MM.1S (cell line): ENCODE data around the gene PRKCE.

Experiments used
- DNase-seq: peaks from one replicate; pipeline ENCODE4 v3.0.0-alpha.2; 2015
- H2AFZ ChIP-seq: fragments of 300-600 bp; sonication (generic); 2 replicates; pipeline ENCODE4 v1.6.0; 2016; ENCODE audit warnings: antibody characterized with exemption, low read length
- H3F3A ChIP-seq: fragments of 300-600 bp; sonication (generic); 2 replicates; pipeline ENCODE4 v1.6.1; 2016; ENCODE audit warnings: mild to moderate bottlenecking, antibody characterized with exemption, low read length, moderate library complexity, mixed read lengths; ENCODE audit not compliant: insufficient read depth
- H3K27ac ChIP-seq: fragments of 300-600 bp; sonication (generic); 2 replicates; pipeline ENCODE4 v1.5.1; 2016; ENCODE audit warnings: mild to moderate bottlenecking, low read length
- H3K27me3 ChIP-seq: fragments of 300-600 bp; sonication (generic); replicated peaks from 2 replicates; pipeline ENCODE4 v1.6.0; 2016; ENCODE audit warnings: low read length; ENCODE audit not compliant: insufficient read depth
- H3K36me3 ChIP-seq: fragments of 300-600 bp; sonication (generic); replicated peaks from 2 replicates; pipeline ENCODE4 v1.6.1; 2016; ENCODE audit warnings: mild to moderate bottlenecking, low read length, mixed read lengths; ENCODE audit not compliant: insufficient read depth
- H3K4me1 ChIP-seq: fragments of 300-600 bp; sonication (generic); 2 replicates; pipeline ENCODE4 v1.6.1; 2016; ENCODE audit warnings: low read length, mixed read lengths
- H3K4me2 ChIP-seq: fragments of 300-600 bp; sonication (generic); 2 replicates; pipeline ENCODE4 v1.6.0; 2016; ENCODE audit warnings: low read depth, low read length
- H3K4me3 ChIP-seq: fragments of 300-600 bp; sonication (generic); 2 replicates; pipeline ENCODE4 v1.5.1; 2016; ENCODE audit warnings: low read length, mixed read lengths
- H3K79me2 ChIP-seq: fragments of 300-600 bp; sonication (generic); 2 replicates; pipeline ENCODE4 v1.6.1; 2016; ENCODE audit warnings: mixed run types, low read length, mixed read lengths
- H3K9ac ChIP-seq: fragments of 300-600 bp; sonication (generic); 2 replicates; pipeline ENCODE4 v1.6.1; 2016; ENCODE audit warnings: low read length, mixed read lengths
- H3K9me2 ChIP-seq: fragments of 300-600 bp; sonication (generic); replicated peaks from 2 replicates; pipeline ENCODE4 v1.6.1; 2016; ENCODE audit warnings: mild to moderate bottlenecking, low read length, mixed read lengths; ENCODE audit not compliant: insufficient read depth
- H3K9me3 ChIP-seq: fragments of 300-600 bp; sonication (generic); replicated peaks from 2 replicates; pipeline ENCODE4 v1.6.1; 2016; ENCODE audit warnings: mild to moderate bottlenecking, low read length, mixed read lengths; ENCODE audit not compliant: insufficient read depth
- H4K20me1 ChIP-seq: fragments of 300-600 bp; sonication (generic); 2 replicates; pipeline ENCODE4 v1.6.1; 2016; ENCODE audit warnings: mild to moderate bottlenecking, low read length, moderate library complexity, mixed read lengths; ENCODE audit not compliant: insufficient read depth
- CTCF ChIP-seq: fragments of 300-600 bp; sonication (generic); IDR thresholded peaks from 2 replicates; pipeline ENCODE4 v1.5.1; 2016; ENCODE audit warnings: antibody characterized with exemption, low read length, mixed read lengths
- EZH2 ChIP-seq: fragments of 300-600 bp; sonication (generic); optimal IDR thresholded peaks from 2 replicates; pipeline ENCODE3; 2017; ENCODE audit warnings: low read depth, mild to moderate bottlenecking, antibody characterized with exemption, low read length, mixed read lengths
- EZH2phosphoT487 ChIP-seq: fragments of 300-600 bp; sonication (generic); IDR thresholded peaks from 2 replicates; pipeline ENCODE4 v1.6.1; 2018; ENCODE audit warnings: antibody characterized with exemption, low read length

PRKCE gene

GRCh38 chr2:45964906-45965305 is 313.4 kb downstream of the PRKCE start:
- TF ChIP-seq EZH2phosphoT487 (no peak), CTCF (no peak), EZH2 (no peak)
- no peaks in the 10 kb centered on the region for H3K9me3 ChIP-seq
- no peak overlapping the region for H2AFZ ChIP-seq
- H3K36me3 ChIP-seq, result no peaks in the 10 kb centered on the region
- H4K20me1 ChIP-seq, result no peaks in the 10 kb centered on the region
- DNase-seq, result no peak
- no peak overlapping the region for H3K4me2 ChIP-seq
- H3K4me3 ChIP-seq, result no peak overlapping the region
- no peaks in the 10 kb centered on the region for H3F3A ChIP-seq
- H3K27ac ChIP-seq, result no peak overlapping the region
- H3K79me2 ChIP-seq, result no peaks in the 10 kb centered on the region
- no peaks in the 10 kb centered on the region for H3K9me2 ChIP-seq
- H3K27me3 ChIP-seq, result no peaks in the 10 kb centered on the region
- no peaks in the 10 kb centered on the region for H3K4me1 ChIP-seq
- H3K9ac ChIP-seq, result no peak overlapping the region

GRCh38 chr2:45965871-45966498 is 314.5 kb downstream of the PRKCE start:
- no peaks in the 10 kb centered on the region for H3K9me2 ChIP-seq
- H2AFZ ChIP-seq, result no peak overlapping the region
- H3K4me1 ChIP-seq, result no peaks in the 10 kb centered on the region
- DNase-seq, result no peak
- H3K9me3 ChIP-seq, result no peaks in the 10 kb centered on the region
- H3K9ac ChIP-seq, result no peak overlapping the region
- TF ChIP-seq EZH2phosphoT487 (no peak), EZH2 (no peak), CTCF (no peak)
- no peaks in the 10 kb centered on the region for H3K79me2 ChIP-seq
- no peaks in the 10 kb centered on the region for H3K27me3 ChIP-seq
- H3K36me3 ChIP-seq, result no peaks in the 10 kb centered on the region
- no peak overlapping the region for H3K4me3 ChIP-seq
- H4K20me1 ChIP-seq, result no peaks in the 10 kb centered on the region
- H3K27ac ChIP-seq, result no peak overlapping the region
- no peak overlapping the region for H3K4me2 ChIP-seq
- no peaks in the 10 kb centered on the region for H3F3A ChIP-seq

GRCh38 chr2:45968946-45969584 is 317.6 kb downstream of the PRKCE start:
- no peak for TF ChIP-seq EZH2phosphoT487
- no peak for TF ChIP-seq CTCF
- TF ChIP-seq EZH2, result no peak
- H3K9me3 ChIP-seq, result no peaks in the 10 kb centered on the region
- H3K27me3 ChIP-seq, result no peaks in the 10 kb centered on the region
- no peaks in the 10 kb centered on the region for H3F3A ChIP-seq
- no peaks in the 10 kb centered on the region for H3K4me1 ChIP-seq
- DNase-seq, result no peak
- no peak overlapping the region for H3K4me3 ChIP-seq
- H3K36me3 ChIP-seq, result no peaks in the 10 kb centered on the region
- no peaks in the 10 kb centered on the region for H4K20me1 ChIP-seq
- no peaks in the 10 kb centered on the region for H3K9me2 ChIP-seq
- H3K27ac ChIP-seq, result no peak overlapping the region
- no peaks in the 10 kb centered on the region for H3K79me2 ChIP-seq
- H3K4me2 ChIP-seq, result no peak overlapping the region
- no peak overlapping the region for H3K9ac ChIP-seq
- H2AFZ ChIP-seq, result no peak overlapping the region
